Body of pancreas (tissue), 4 donors: Measurements from ENCODE around the gene DNA2. TPM values are rescaled to one million over a fixed set of nuclear protein-coding genes. Genes with fewer than 3 reads are reported as not detected.
A peak's percentile ranks its signal among the peaks of the same experiment; 100 is the strongest.

Experiments
- ATAC-seq: fragments of 150-250 bp; one replicate; pipeline ENCODE4 v1.9.1; 2016
- DNase-seq, 4 donors: peaks; one replicate each; pipeline ENCODE4 v3.0.0-alpha.2; 2019
- H3K27ac ChIP-seq, 4 donors: fragments of 200-600 bp; sonication (generic); 1 replicate in 3 of 4; 2 replicates in 1 of 4; pipeline versions ENCODE4 v1.5.1 to v1.6.1; 2016 to 2019; ENCODE audit warnings: mild to moderate bottlenecking in 1 of 4, mixed read lengths in 1 of 4, moderate library complexity in 1 of 4
- H3K27me3 ChIP-seq, 2 donors: fragments of 200-600 bp; sonication (generic); one replicate each; pipeline ENCODE4 v1.6.0; 2016; ENCODE audit warnings: mild to moderate bottlenecking in 1 of 2
- H3K36me3 ChIP-seq, 2 donors: fragments of 200-600 bp; sonication (generic); replicated peaks in 1 of 2; 2 replicates each; pipeline ENCODE4 v1.5.1; 2016; ENCODE audit warnings: low read depth in 2 of 2; ENCODE audit not compliant: insufficient read depth in 1 of 2
- H3K4me1 ChIP-seq: fragments of 200-600 bp; sonication (generic); one replicate; pipeline ENCODE4 v1.6.0; 2016
- H3K4me3 ChIP-seq, 2 donors: fragments of 200-600 bp; sonication (generic); 1 replicate in 1 of 2; 2 replicates in 1 of 2; pipeline ENCODE4 v1.5.1; 2016 to 2019
- H3K9me3 ChIP-seq, 3 donors: fragments of 200-600 bp; sonication (generic); 1 replicate in 2 of 3; 2 replicates in 1 of 3; pipeline ENCODE4 v1.5.1; 2016
- POLR2A ChIP-seq, 3 donors: fragments of 450-650 bp; IDR thresholded peaks; one replicate each; pipeline ENCODE4 v1.6.1; 2016; ENCODE audit warnings: antibody characterized with exemption in 3 of 3, mild to moderate bottlenecking in 2 of 3
- WGBS, 2 donors: methylation state at CpG; one replicate each; pipeline ENCODE4 v1.1.5; 2017; 5-methylcytosine and 5-hydroxymethylcytosine counted together
- intact Hi-C: fragments of 100-400 bp; cut with DNase I; formaldehyde crosslinking; loops from one replicate; pipeline ENCODE4 v1.15.1; 2023
- total RNA-seq, 2 donors: library from RNA; depleted of rRNA; stranded (reverse); fragments of >200 nt; gene quantifications; one replicate each; pipeline ENCODE4 v1.1.0, GENCODE V29; 2016
- TF ChIP-seq, protein P1 (sequence below), 7 experiments: fragments of 450-650 bp in 4 of 7; fragments of 200-600 bp in 3 of 7; sonication (generic) in 3 of 7; IDR thresholded peaks; one replicate each; pipeline ENCODE4 v1.5.1; 2016 to 2019; ENCODE audit warnings: antibody characterized with exemption in 7 of 7

DNA2 gene
- total RNA-seq, 2 donors from 2014 or later = 0.66 to 2.3 TPM

DNA sequence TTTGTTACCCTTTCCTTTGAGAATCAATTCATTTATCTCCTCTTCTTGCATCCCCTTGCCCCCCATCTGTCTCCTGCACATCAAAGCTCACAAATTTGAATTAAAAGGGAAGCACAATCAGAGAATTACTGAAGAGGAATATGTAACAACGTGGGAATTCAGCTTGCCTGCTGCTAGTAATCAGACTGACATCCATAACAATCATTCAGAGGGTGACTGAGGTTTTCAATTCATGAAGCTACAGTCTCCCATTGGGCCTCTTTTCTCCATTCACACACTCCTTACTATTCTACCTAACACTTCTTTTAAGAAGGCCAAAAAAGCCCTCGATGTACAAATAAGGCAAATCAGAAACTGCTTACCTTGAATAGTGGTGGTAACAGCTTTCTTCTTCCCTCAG is 24.3 kb upstream of the DNA2 start:
- DNase-seq (no peak), ATAC-seq (no peak)
- Histone ChIP-seq H3K4me3 (no peak overlapping the region), H3K27me3 (no peaks in the 10 kb centered on the region), H3K36me3 (peaks cover 0 to 5% of the 10 kb centered on the region in 2 donors), H3K27ac (no peak overlapping the region), H3K4me1 (no peaks in the 10 kb centered on the region), H3K9me3 (no peaks in the 10 kb centered on the region)
- TF ChIP-seq POLR2A (IDR thresholded peaks at IDR 0.05) = no peak
- TF ChIP-seq, protein P1, sequence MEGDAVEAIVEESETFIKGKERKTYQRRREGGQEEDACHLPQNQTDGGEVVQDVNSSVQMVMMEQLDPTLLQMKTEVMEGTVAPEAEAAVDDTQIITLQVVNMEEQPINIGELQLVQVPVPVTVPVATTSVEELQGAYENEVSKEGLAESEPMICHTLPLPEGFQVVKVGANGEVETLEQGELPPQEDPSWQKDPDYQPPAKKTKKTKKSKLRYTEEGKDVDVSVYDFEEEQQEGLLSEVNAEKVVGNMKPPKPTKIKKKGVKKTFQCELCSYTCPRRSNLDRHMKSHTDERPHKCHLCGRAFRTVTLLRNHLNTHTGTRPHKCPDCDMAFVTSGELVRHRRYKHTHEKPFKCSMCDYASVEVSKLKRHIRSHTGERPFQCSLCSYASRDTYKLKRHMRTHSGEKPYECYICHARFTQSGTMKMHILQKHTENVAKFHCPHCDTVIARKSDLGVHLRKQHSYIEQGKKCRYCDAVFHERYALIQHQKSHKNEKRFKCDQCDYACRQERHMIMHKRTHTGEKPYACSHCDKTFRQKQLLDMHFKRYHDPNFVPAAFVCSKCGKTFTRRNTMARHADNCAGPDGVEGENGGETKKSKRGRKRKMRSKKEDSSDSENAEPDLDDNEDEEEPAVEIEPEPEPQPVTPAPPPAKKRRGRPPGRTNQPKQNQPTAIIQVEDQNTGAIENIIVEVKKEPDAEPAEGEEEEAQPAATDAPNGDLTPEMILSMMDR (IDR thresholded peaks at IDR 0.05) = no peak
- intact Hi-C loops = no loop called here
- WGBS, 2 donors = 38 to 42% methylated on average over 2 of the region's 2 CpGs

DNA sequence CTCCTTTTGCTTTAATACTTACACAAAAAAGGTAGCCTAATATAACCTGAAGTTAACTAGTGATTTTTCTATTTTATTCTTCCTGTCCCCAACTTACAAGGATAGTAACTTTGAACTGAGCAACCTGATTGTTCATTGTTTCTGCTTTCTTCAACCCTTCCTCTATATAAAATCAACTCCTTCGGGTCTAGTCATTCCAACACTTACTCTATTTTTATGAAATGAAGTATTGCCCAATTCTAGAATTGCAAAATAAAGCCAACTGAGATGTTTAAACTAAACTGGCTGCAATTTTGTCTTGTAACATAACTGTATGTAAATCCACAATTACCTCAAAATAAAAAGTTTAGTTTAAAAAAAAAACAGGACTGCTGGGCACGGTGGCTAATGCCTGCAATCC is 20.3 kb upstream of the DNA2 start:
- H3K4me1 ChIP-seq = no peaks in the 10 kb centered on the region
- no peaks in the 10 kb centered on the region for H3K9me3 ChIP-seq
- no peak for TF ChIP-seq POLR2A (IDR thresholded peaks at IDR 0.05)
- TF ChIP-seq, protein P1 (IDR thresholded peaks at IDR 0.05) = no peak
- DNase-seq (no peak), ATAC-seq (no peak)
- H3K27ac ChIP-seq = no peak overlapping the region
- no peak overlapping the region for H3K4me3 ChIP-seq
- intact Hi-C loops = no loop called here
- H3K27me3 ChIP-seq = no peaks in the 10 kb centered on the region
- H3K36me3 ChIP-seq = peaks cover 0 to 14% of the 10 kb centered on the region in 2 donors
- 75 to 97% methylated on average over 2 of the region's 2 CpGs for WGBS, 2 donors

DNA sequence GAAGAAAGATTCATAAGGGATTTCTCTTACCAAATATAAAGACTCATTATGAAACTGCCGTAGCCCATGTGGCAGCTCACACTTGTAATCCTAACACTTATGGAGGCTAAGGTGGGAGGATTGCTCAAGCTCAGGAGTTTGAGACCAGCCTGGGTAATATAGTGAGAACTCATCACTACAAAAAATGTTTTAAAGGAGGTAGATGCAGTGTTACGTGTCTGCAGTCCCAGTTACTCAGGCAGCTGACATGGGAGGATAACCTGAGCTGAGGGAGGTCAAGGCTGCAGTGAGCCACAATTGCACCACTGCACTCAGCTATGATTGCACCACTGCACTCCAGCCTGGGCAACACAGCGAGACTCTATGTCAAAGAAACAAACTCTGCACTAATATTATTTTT is 18.1 kb upstream of the DNA2 start:
- TF ChIP-seq, protein P1 (IDR thresholded peaks at IDR 0.05) = no peak
- no peak for TF ChIP-seq POLR2A (IDR thresholded peaks at IDR 0.05)
- Histone ChIP-seq H3K4me1 (no peaks in the 10 kb centered on the region), H3K36me3 (peaks cover 7 to 21% of the 10 kb centered on the region in 2 donors), H3K9me3 (no peaks in the 10 kb centered on the region), H3K27ac (no peak overlapping the region), H3K27me3 (no peaks in the 10 kb centered on the region), H3K4me3 (no peak overlapping the region)
- ATAC-seq (no peak), DNase-seq (no peak)
- intact Hi-C loops = no loop called here
- 89 to 94% methylated on average over 3 of the region's 3 CpGs for WGBS, 2 donors

DNA sequence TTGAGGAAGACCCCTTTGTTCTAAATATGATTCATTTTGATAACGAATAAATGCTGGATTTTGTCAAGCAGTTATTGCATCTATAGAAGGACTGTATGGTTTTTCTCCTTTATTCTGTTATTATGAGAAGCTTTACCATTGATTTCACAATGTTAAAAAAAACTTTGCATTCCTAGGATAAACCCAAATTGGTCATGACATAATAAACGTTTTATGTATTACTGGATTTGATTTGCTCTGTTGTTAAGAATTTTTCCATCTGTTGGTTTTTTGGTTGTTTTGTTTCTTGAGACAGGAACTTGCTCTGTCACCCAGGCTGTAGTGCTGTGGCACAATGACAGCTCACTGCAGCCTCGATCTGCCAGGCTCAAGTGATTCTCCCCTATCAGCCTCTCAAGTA is 2.2 kb upstream of the DNA2 start:
- Histone ChIP-seq H3K27ac (no peak overlapping the region), H3K36me3 (no peaks in the 10 kb centered on the region), H3K4me1 (peaks cover 10% of the 10 kb centered on the region), H3K4me3 (no peak overlapping the region), H3K27me3 (no peaks in the 10 kb centered on the region), H3K9me3 (no peaks in the 10 kb centered on the region)
- no peak for TF ChIP-seq POLR2A (IDR thresholded peaks at IDR 0.05)
- TF ChIP-seq, protein P1 (IDR thresholded peaks at IDR 0.05) = no peak
- DNase-seq (no peak), ATAC-seq (no peak)
- intact Hi-C loops = no loop called here
- 51 to 54% methylated on average over 3 of the region's 3 CpGs for WGBS, 2 donors

DNA sequence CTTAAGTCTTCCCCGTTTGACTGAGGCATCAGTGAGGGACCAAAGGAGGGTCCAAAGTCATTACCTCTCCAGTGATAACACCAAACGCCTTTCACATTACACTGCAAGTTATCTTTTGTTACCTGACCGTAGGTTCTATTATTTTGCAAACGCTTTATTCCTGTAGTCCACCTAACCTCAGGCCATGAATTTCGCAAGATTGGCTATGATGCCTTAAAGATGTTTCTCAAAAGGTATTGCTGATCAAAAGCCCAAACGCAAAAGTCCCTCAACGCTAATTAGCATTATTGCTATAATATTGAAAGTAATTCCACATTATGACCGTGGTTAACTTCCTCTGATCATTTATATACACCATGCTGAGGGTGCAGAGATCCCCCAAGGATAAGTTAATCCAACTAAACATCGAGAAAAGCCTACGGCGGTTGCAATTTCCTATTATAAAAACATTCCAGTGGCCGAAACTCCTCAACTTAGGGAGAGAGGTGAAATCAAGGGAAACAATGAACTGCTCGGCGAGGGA is 649 bp downstream of the DNA2 start:
- H3K27ac ChIP-seq = no peak overlapping the region
- no peaks in the 10 kb centered on the region for H3K27me3 ChIP-seq

More for the DNA sequence above, 649 bp downstream of the DNA2 start:
- WGBS, 2 donors = 1 to 2% methylated on average over 14 of the region's 14 CpGs
- ATAC-seq (no peak), DNase-seq (no peak)
- TF ChIP-seq POLR2A (IDR thresholded peaks at IDR 0.05) = no peak
- TF ChIP-seq, protein P1 (IDR thresholded peaks at IDR 0.05) = no peak
- H3K4me1 ChIP-seq = peaks cover 10% of the 10 kb centered on the region
- peak overlapping the region; percentile 3 to 84 for H3K4me3 ChIP-seq
- H3K36me3 ChIP-seq = no peaks in the 10 kb centered on the region
- intact Hi-C loops = no loop called here
- no peaks in the 10 kb centered on the region for H3K9me3 ChIP-seq
